ENCODE measurements around the gene NEMP1.
A peak's percentile ranks its signal among the peaks of the same experiment; 100 is the strongest.
"Not testable (repeated sequence)": the region's sequence is repeated elsewhere in the genome, so short reads cannot be mapped to it uniquely, and the experiment has no call there.

NEMP1 gene

DNA sequence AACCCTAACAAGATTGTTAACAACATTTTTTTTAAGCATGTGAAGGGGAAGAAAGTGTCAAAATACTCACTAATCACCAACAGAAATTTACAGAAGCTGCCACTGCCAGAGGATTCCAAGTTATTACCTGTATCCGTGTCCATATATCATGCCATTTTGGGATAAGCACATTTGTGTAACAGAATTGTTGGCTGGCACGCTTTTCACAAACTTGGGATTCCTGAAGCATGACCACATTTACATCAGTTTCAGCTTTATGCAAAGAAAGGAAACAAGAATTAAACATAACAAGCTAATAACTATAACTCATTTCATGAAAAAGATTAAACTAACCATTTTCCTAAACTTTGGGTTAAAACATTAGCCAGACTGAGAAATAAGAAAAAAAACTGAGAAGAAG lies 5.9 kb downstream of the NEMP1 start:
- DNase-seq = no peak
- intact Hi-C loops (cut with DNase I) = no loop called here

DNA sequence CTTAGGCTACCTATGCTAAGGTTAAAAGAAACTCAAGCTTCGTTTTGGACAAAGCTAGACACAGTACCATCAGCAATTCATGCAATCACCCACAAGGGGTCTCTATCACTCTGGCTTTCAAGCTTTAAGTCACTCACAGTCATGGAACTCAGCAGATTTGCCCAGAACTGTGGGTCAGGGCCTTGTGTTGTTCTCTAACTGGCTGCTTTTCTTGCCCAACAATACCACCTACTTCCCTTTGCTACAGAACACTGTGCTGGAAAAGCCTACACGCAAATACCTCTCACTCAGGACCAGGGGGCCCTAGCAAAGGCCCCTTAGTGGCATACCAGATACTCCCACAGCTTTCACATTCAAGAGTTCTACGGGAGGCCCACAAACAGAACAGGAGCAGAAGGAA lies 9.1 kb downstream of the NEMP1 start:
- intact Hi-C loops (cut with DNase I) = loop anchor here (1.0 kb wide), 1 partner anchor 43 kb away; no protein-coding TSS in a partner anchor
- peak in 4 of 10 donors; percentile 50 to 82 (median 55) for DNase-seq

DNA sequence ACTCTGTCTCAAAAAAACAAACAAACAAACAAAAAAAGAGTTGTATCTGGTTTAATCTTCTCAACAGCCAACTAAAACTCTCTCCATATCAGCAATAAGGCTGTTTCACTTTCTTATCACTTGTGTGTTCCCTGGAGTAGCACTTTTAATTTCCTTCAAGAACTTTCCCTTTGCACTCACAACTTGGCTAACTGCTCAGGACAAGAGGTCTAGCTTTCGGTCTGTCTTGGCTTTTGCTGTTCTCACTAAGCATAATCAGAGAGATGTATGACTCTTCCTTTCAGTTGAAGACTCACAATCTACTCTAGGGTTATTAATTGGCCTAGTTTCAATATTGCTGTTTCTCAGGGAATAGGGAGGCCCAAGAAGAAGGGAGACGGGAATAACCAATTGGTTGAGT lies 12.3 kb downstream of the NEMP1 start:
- no peak for DNase-seq
- intact Hi-C loops (cut with DNase I) = no loop called here

DNA sequence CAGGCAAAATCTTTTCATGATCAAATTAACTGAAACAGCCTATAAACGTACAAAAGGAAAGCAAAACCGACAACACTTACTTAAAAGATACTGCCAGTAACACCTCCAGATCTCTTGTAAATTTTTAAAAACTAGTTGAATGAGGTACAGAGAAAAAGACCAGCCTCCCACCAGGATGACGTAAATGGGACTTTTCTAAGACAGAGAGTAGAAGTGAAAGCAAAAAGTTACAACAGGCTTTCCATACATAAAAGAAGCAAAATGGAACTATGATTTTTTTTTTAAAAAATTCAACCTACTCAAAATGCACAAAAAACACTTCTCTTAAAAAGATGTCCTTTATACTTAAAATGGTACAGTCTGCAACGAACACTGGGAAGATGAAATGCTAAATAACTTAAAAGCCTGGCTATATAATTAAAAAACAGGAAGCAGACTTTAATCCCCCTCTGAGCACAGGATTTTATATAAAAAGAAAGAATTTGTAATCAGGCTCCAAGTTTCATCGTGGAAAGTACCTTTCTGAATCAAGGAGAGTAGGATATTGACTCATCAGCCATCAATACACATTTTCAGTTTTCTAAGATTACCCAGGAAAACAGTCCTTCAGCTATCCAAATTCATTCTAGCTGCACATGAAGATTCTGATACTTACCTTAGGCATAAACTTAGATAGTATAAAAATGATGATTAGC lies 14.5 kb downstream of the NEMP1 start:
- no peak for DNase-seq
- intact Hi-C loops (cut with DNase I) = loop anchor here (5.0 kb wide), 1 partner anchor 302 kb away; the partner anchor contains the start of gene HSD17B6

DNA sequence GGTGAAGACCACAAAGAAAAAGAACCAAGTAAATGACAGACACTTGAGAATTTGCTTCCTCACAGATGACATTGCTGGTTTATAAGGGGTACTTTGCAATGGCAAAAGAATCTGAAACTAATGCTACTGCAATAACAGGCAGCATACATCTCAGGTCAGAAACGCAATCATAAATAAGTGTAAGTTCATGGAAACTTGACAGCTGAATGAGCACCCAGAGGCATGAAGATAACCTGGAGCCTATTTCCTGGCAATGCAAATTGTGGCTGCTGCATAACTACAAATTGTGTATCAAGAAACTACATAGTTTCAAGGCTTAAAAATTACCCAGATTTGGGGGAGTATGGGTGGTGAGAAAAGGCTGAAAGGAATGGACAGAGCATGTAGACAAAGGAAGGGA lies 20.1 kb downstream of the NEMP1 start:
- no peak for DNase-seq
- intact Hi-C loops (cut with DNase I) = no loop called here

DNA sequence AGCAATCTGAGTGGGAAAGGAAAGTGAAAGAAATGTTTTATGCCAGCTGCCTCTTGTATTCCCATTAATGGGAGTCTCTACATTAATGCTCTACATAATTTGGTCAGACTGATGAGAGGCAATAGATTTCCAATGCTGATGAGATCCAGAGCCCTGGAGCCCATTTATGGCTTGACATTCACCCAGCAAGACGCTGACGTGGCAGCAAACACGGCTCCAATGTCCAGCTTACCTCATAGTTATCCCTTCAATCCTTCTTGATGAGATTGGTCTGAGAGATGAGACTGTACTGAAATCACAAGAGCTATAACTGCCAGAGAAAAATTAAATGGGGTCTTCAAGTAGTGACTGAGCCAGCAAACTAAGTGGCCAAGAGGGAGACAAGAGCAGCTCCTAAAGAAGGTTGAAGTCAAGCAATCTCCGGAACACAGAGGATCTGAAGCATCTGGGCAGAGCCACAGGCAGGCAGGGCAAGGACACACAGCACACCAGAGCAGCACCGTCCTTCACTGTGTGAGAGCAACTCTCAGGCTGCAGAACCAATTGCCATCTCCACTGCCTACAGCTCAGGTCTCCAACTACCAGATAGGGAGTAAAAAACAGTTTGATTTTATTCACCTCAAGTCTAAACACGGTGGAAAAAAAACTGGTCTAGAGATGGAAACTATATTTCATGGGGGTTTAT lies 21.4 kb downstream of the NEMP1 start:
- intact Hi-C loops (cut with DNase I) = no loop called here

DNA sequence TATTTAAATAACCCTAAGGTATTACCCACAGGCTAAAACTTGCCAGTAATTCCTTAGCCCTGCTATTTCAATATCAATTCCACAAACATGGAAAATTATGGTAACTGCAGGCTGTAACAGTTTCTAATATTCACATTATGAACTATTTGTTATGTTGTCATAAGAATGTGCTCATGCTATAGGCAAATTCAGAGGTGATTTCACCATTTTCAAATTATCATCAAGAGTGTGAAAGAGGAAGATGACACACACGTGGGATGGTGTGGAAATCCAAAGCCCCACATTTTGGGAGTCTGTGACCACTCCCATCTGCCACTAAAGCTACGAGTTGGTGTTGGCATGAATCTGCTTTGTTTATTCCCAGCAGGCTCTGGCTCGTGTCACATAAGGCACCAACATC lies 22.8 kb downstream of the NEMP1 start:
- intact Hi-C loops (cut with DNase I) = no loop called here
- DNase-seq = no peak

More for the DNA sequence above, 21.4 kb downstream of the NEMP1 start:
- DNase-seq = no peak

DNA sequence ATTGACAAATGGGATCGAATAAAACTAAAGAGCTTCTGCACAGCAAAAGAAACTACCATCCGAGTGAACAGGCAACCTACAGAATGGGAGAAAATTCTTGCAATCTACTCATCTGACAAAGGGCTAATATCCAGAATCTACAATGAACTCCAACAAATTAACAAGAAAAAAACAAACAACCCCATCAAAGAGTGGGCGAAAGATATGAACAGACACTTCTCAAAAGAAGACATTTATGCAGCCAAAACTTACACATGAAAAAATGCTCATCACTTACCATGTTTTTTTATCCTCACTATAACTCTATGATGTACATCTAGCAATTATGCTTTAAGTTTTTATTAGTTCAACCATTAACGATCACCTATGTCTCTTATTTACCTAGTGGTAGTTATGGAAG lies 24.7 kb downstream of the NEMP1 start:
- intact Hi-C loops (cut with DNase I); DNase-seq: not testable (repeated sequence)

DNA sequence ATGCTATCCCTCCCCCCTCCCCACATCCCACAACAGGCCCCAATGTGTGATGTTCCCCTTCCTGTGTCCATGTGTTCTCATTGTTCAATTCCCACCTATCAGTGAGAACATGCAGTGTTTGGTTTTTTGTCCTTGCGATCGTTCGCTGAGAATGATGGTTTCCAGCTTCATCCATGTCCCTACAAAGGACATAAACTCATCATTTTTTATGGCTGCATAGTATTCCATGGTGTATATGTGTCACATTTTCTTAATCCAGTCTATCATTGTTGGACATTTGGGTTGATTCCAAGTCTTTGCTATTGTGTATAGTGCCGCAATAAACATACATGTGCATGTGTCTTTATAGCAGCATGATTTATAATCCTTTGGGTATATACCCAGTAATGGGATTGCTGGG lies 25.4 kb downstream of the NEMP1 start:
- DNase-seq; intact Hi-C loops (cut with DNase I): not testable (repeated sequence)

DNA sequence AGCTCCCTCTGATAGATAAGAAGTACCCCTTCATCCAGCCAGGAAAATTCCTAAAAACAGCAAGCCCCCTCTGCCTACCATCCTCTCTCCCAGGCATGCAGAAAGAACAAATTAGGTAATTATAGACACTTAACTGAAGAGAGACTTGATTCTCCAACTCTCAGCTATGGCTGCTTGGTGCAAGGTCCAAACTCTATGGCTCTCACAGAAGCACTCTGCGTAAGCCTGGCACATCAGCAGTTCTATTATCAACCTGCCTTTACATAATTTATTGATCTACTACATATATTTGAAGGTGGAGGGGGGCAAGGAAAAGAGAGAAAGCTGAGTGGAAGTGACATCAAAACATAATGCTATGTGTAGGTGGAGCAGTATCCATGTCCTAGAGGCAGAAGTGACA lies 27.6 kb downstream of the NEMP1 start:
- intact Hi-C loops (cut with DNase I) = no loop called here
- DNase-seq = no peak

DNA sequence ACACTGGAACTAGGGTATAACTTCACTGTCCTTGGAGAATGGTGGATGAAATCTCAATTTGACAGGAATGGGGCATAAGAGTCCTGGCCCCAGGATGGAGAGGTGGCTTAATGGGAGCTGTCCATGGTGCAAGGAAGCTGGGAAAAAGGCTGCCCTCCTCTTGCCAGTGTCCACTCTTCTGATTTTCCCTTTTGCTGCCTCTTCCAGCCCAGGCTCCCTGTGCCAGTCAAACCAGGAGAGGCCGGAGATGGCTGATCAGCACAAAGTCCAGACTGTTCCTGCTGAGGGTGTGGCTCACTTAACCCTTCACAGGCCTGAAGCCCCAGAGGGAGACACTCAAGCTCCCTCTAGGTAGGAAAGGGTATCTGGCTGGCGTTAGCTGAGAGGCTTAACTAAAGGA lies 28.7 kb downstream of the NEMP1 start, which contains the start of gene MYO1A:
MYO1A (minus strand) TSS at position 240 of the 400 bp plus-strand sequence. CDS start 1,806 bp downstream, outside the sequence.
- intact Hi-C loops (cut with DNase I) = no loop called here

DNA sequence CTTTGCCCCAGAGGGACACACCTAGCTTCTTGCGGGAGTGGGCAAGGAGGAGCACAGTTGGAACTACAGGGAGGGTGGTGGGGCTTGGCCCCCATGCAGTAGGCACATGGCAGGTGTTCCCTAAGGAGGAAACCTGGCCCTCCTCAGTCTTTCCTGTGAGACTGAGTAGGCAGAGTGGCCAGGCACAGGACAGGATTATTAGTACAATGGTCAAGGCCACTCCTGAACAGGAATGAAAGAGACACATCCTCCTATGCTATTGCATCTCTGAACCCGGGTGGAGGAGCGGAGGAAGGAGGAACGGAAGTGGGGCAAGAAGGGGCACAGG lies 29.5 kb downstream of the NEMP1 start:
- intact Hi-C loops (cut with DNase I) = no loop called here
- no peak for DNase-seq

More for the DNA sequence above, 28.7 kb downstream of the NEMP1 start, which contains the start of gene MYO1A:
- DNase-seq = no peak

DNA sequence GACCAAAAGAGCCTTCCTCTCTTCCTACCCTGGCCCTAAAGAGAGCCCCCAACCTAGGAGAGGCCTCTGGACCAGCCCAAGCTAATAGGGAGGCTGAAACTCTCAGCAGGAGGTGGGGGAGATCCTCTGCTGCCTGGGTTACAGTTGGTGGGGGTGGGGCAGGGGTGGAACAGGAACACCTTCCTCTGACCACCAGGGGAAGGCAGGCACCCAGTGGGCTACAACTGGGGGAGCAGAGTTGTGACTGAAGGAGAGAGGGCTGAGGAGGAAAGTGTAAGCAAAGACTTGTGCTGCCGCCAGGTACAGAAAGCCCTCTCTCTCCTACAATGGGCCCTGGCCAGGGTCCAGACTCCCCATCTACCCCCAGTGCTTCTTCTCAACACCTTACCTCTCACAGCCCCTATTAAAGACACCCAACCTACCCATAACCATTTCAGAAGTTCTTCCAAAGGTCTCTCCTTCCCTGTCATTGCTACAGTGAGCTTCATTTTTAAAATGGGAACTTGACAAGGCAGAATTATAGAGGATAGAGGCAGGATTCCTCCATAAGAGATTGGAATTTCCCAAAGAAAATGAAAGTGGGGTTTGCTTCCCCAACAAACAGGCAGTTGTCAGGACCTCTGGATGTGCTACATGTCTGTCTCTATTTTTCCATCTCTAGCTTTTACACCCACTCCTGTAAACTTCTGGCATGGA lies 30.0 kb downstream of the NEMP1 start:
- intact Hi-C loops (cut with DNase I) = no loop called here
- no peak for DNase-seq

DNA sequence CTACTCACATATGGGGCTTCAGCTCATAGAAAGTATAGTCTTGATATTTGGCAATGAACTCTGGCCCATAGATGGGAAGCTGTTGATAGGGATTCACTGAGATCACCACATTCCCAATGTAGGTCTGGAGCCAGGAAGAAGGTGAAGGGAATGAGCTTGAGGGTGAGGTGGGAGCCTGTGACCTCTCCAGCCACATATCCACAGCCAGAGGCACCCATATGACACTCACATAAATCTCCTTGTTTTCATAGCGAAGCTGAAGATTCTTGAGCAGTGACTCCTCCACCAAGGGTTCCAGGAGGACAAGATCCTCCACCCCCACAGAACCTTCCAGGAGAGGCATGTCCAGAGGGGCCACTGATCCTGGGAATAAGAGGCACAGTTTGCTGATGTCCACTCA lies 30.6 kb downstream of the NEMP1 start:
- no peak for DNase-seq
- intact Hi-C loops (cut with DNase I) = no loop called here

DNA sequence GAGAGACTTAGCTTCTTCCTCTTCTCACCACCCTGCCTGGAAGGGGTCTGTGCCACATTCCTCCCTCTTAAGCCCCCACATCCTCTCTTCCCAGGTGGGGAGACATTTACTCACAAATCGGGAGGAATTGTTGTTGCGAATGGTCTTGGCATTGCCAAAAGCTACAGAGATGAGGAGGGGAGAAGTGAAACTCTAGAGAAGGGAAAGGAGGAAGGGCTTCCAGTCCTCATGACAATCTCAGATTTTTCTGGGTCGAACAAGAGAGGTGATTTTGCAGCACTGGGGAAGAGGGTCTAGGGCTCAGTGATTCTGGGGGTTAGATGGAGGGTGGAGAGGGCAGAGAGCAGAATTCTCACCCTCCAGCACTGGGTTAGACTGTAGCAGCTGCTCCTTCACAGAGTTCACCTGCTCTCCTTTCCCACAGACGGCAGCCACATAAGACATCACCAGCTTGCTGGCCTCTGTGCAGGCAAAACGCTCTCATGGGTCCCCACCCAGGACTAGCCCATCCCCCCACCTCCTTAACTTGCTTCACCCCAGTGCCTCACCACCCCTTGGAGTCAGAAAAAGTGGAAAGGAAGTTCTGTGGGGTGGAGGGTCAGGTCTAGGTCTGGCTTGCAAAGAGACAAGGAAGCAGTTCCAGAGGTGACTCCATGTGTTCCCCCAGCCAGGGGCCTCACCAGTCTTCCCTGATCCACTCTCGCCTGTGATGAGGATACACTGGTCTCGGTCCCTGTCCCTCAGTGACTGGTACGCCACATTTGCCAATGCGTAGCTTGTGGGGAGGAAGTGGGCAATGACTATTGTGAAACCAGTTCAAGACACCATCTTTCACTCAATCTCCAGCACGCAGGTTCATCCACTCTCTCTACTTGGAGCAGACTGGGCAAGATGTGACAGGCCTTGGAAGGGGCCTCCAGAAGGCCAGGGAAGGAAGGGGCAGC lies 31.4 kb downstream of the NEMP1 start:
- intact Hi-C loops (cut with DNase I) = no loop called here
- no peak for DNase-seq

DNA sequence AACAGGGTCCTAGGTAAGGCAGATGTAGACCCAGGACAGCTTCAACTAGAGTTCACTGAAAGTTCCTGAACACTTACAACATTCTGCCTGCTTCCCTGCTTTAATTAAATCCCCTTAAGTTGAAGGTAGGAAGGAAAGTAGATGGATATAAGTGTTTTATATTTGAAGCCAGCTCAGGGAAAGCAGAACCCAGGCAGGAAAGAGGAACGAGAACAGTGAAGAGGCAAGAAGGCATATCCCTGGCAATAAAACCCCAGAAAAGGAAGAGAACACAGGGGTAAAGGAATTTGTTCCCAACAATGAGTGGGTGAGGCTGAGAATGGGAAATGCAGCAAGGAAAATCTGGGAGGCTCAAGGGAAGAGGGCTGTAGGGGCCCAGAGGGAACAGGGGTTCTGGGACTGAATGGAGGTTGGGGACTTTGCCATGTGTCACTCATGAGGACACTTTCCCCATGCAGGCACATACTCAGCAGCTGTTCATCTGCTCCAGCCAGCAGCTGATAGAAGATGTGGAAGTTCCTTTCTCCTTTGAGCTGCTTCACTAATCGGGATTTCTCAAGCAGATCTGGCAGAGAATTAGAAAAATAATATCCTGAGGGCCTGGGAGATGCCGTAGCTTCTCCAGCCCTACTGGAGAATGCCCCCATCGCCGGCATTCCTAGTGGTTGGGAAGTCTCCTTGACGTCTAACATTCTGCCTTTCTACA lies 32.4 kb downstream of the NEMP1 start:
- no peak for DNase-seq
- intact Hi-C loops (cut with DNase I) = no loop called here

DNA sequence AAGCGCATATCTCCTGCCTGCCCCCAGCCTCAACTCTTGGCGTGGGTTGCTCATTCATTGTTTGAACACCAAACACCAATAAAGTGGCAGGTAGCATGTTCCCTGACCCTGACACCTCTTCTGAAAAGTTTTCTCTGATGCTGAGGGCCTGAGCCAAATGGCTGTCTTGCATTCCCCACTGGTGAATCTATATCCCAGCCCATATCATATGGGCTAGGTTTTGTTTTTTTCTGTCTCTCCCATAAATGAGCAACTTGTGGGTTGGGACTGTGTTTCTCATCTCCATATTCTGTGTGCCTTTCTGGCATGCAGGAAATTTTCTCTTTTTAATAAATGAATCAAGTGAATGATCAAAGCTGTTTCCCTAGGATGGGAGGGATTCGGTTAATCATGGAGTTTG lies 33.7 kb downstream of the NEMP1 start:
- DNase-seq = no peak
- intact Hi-C loops (cut with DNase I) = no loop called here

DNA sequence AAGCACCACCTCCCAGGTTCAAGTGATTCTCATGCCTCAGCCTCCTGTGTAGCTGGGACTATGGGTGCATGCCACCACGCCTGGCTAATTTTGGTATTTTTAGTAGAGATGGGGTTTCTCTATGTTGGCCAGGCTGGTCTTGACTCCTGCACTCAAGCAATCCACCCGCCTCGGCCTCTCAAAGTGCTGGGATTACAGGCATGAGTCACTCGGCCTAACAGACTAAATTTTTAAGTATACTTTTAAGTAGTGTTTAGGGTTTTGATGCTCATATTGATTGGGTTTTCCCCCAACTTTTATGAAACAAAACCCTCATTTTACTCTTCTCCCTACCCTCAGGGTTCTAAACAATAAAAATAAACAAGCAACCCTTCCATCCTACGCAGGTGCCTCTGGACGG lies 34.1 kb downstream of the NEMP1 start:
- DNase-seq = no peak
- intact Hi-C loops (cut with DNase I) = no loop called here

DNA sequence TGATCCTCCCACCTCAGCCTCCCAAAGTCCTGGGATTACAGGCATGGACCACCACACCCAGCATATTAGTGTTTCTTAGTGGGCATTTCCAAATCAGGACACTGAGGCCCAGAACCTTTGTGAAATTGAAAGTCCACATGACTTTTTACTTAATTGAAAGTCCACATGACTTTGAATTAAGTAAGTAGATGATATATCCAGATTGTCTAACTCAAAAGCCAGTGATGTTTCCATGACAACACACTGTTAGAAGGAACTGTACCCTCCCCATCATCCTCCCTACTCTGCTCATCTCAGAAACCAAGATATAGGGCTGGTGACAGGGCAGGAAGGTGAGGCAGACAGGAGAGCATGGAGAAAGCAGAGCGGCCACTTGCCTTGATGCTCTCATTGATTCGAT lies 35.9 kb downstream of the NEMP1 start:
- DNase-seq = no peak
- intact Hi-C loops (cut with DNase I) = no loop called here

DNA sequence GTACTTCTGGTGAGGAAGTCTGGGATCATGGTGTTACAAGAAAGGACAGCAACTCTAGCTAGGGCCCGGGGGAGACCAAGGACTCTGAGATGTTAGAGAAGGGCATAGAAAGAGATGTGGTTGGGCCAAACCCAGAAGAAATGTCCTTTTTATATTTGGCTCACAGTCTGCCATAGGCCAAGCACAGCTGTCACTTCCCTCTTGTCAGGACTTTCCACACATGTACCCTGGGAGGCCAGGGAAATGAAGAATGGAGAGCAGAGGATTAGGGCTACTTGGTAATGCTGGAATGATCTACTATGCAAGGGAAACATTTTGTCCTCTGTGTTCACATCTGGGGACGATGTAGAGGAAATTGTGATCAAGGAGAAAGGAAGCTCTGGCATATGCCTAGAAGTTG lies 37.8 kb downstream of the NEMP1 start:
- intact Hi-C loops (cut with DNase I) = no loop called here
- no peak for DNase-seq

All from posterior cingulate gyrus (tissue), 11 donors.